Astrocyte (in vitro differentiated cells and primary cell): ENCODE measurements around the gene ADAP1.

Source experiments
- CTCF ChIP-seq: IDR thresholded peaks from 2 replicates; pipeline ENCODE4 v1.5.1; 2011; ENCODE audit warnings: low read depth, mild to moderate bottlenecking, inconsistent platforms, low read length, moderate library complexity; ENCODE audit not compliant: insufficient read depth
- EZH2 ChIP-seq: IDR thresholded peaks from 2 replicates; pipeline ENCODE4 v1.6.1; 2012; ENCODE audit warnings: mild to moderate bottlenecking, low read length, inconsistent platforms; ENCODE audit not compliant: insufficient read depth

DNA sequence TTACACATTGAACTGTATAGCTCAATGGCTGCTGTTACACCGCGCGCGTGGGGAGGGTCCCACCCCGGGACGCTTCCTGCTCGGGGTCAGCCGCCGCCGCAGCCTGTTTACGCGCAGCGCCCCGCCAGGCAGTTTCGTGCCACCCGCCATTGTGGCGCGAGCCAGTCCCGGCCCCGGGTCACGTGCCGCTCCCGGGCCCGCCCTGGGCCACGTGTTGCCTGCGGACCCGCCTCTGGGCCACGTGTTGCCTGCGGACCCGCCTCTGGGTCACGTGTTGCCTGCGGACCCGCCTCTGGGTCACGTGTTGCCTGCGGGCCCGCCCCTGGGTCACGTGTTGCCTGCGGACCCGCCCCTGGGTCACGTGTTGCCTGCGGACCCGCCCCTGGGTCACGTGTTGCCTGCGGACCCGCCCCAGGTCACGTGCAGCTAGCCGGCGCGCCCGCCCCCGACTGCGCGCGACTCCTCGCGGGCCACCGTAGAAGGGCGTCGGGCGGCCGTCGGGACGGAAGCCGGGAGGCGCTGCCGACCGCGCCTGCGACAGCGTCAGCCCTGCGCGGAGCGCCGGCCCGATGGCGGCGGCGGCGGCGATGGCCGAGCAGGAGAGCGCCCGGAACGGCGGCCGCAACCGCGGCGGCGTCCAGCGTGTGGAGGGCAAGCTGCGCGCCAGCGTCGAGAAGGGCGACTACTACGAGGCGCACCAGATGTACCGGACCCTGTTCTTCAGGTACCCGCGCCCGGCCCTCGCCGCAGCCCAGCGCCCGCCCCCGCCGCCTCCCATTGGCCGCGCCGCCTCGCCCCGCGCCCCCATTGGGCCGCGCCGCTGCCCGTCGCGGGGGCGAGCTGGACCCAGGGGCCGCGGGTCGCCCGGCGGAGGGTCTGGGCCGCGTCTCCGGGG lies 78.2 kb downstream of the ADAP1 start, which contains the start of gene GET4:
- TF ChIP-seq CTCF (no peak), EZH2 (no peak)
